GM10266 (cell line): ENCODE data around the gene CAMSAP1.

Experiments used
- DNase-seq: peaks from one replicate; pipeline ENCODE4 v3.0.0; 2012; ENCODE audit errors: extremely low spot score
- CTCF ChIP-seq: IDR thresholded peaks from 2 replicates; pipeline ENCODE4 v1.5.1; 2012; ENCODE audit warnings: mild to moderate bottlenecking, low read depth; ENCODE audit not compliant: control insufficient read depth, insufficient read depth; ENCODE audit errors: missing control alignments

CAMSAP1 gene

DNA sequence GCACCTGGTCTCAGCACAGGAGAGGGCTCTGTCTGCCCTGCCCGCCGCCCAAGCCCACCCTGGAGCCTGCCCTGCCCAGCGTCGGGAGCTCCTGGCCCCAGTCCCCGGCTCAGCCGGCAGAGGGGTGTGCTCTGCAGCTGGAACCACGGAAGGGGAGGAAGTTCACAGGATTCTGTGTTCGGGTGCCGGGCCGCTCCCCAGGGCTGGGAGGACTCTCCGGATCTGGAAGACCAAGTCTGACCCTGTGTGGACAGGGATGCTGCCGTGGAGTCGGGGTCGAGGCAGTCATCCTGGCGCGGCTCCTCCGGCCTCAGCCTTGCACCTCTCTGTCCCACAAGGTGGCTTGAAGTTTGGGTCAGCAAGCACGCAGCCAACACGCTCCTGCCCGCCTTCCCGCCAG lies 126.7 kb downstream of the CAMSAP1 start:
- DNase-seq: no peak
- no peak for TF ChIP-seq CTCF

DNA sequence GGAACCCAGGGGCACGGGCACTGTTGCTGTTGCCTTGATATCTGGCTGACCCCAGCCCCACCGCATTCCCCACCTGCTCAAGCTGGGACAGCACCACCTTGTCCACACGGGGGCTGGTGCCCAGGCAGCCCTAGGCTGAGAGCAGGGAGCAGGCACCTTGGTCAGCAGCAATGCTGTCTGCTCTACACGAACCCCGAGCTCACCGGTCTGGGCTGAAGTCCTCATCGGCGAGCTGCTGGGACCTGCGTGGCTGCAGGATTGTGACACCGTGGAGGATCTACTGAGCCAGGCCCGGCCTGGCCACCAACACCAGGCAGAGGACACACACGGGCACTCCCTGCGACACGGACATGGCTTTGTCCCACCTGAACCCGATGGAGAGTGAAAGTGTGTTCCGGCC lies 127.3 kb downstream of the CAMSAP1 start:
- DNase-seq: no peak
- no peak for TF ChIP-seq CTCF

DNA sequence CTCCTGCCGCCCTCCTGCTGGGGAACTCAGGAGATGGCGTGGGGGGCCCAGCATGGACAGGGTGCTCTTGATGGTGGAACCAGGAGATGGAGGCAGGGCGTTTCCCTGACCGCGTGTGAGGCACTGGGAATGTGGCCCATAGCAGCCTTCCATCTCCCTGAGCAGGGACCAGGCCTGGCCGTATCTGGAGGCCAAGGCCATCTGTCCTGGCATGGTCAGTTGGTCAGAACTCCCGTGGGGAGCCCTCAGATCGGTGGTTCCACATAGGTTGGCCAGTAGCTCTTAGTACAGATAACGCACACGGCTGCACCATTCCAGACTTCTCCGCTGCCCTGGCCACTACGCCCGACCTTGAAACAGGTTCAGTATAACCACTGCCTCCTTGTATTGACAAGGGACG lies 127.8 kb downstream of the CAMSAP1 start:
- DNase-seq: no peak
- no peak for TF ChIP-seq CTCF

DNA sequence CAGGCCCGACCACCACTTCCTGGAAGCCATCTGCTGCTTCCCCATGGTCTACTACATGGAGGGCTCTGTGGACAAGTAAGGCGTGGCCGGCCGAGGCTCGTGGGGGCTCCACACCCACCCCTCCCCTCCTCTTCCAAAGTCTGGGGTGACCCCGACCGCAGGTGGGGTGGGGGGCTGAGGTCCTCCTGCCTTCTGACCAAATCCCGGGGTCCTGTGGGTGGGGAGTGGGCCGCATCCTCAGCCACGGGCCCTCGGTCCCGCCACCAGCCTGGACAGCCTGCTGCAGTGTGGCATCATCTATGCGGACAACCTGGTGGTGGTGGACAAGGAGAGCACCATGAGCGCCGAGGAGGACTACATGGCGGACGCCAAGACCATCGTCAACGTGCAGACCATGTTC lies 128.9 kb downstream of the CAMSAP1 start:
- TF ChIP-seq CTCF: no peak
- DNase-seq: no peak

GRCh38 chr9:135777623-135778177 lies 129.6 kb downstream of the CAMSAP1 start:
- TF ChIP-seq CTCF: no peak
- DNase-seq: no peak

DNA sequence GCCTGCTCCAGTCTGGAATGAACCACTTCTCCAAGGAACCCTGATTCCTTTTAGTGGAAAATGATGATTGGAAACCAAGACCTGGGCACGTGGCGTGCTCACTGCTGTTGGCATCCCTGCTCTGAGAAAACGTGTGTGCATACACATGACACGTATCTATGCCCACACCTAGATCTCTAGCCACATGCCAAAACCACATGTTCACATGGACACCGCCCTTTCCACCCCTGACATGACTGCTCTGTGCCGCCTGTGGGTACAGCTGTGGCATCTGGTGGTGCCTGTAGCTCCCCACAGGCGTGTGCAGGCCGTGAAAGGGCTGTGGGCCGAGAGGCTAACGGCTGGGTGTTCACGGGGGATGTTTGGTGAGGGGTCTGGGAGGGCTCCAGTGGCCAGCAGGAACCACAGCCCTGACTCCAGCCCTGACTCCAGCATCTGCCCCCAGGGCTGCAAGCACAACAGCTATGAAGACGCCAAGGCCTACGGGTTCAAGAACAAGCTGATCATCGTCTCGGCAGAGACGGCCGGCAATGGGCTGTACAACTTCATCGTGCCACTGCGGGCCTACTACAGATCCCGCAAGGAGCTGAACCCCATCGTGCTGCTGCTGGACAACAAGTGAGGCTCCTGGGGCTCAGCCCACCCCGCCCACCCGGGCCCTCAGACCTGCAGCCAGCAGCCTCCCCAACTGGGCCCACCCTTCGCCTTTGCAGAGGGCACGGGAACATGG lies 130.3 kb downstream of the CAMSAP1 start:
- no peak for TF ChIP-seq CTCF
- no peak for DNase-seq

DNA sequence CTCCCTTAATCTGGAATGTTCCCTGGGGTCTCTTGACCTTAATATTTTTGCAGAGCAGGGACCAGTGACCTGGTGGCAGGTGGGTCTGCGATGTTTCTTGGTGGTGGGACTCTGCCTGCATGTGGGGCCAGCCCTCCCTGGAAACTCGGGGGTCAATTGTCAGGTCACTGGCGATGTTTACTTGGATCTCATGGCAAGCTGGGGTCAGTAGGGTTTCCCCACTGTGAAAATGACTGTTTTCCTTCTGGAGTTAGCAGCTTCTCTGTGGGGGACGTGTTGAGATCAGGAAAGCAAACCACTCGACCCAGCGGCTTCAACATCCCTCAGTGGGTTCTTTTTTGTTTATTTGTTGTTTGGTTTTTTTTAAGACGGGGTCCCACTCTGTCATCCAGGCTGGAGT lies 131.4 kb downstream of the CAMSAP1 start:
- no peak for DNase-seq
- TF ChIP-seq CTCF: no peak
